GM12892 (cell line): ENCODE results near the gene PLK1.

Source experiments
- DNase-seq: peaks from one replicate; pipeline ENCODE4 v3.0.0; 2011; ENCODE audit not compliant: insufficient read length
- FAIRE-seq: peaks from 2 replicates; lab custom pipeline; 2011; peaks lifted over from hg19 to GRCh38; lab: Jason Lieb, UNC
- POLR2A ChIP-seq: IDR thresholded peaks from 2 replicates; pipeline ENCODE4 v1.6.1; 2011; ENCODE audit warnings: low read depth, low read length, control low read depth
- POLR2AphosphoS5 ChIP-seq: IDR thresholded peaks from 2 replicates; pipeline ENCODE4 v1.6.1; 2011; ENCODE audit warnings: low read depth, low read length, control low read depth
- TAF1 ChIP-seq: IDR thresholded peaks from 2 replicates; pipeline ENCODE4 v1.6.1; 2011; ENCODE audit warnings: low read depth, mild to moderate bottlenecking, control low read depth, low read length, borderline replicate concordance

Gene PLK1

GRCh38 chr16:23666571-23667354, 11.9 kb upstream of the PLK1 start:
- FAIRE-seq (no peak), DNase-seq (no peak)
- TF ChIP-seq POLR2AphosphoS5 (no peak), TAF1 (no peak), POLR2A (no peak)

DNA sequence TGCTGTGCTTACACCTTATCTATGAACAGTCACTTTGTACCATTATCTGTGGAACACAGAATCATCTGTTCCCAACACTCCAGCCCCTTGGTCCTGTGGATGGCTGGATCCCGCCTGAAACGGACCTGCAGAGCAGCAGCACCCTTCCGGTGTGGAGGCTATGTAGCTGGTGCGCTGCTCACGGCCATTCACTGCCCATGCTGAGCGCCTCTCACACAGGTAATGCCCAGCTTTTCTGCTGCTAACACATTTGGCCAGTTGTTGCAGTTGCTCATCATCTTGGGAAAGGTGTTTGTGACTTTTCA, 11.4 kb upstream of the PLK1 start:
- TF ChIP-seq POLR2AphosphoS5 = no peak
- no peak for TF ChIP-seq POLR2A
- TF ChIP-seq TAF1 = no peak
- no peak for DNase-seq
- FAIRE-seq = no peak

GRCh38 chr16:23668225-23668624, 10.5 kb upstream of the PLK1 start:
- DNase-seq (no peak), FAIRE-seq (no peak)
- no peak for TF ChIP-seq POLR2AphosphoS5
- TF ChIP-seq POLR2A = no peak
- no peak for TF ChIP-seq TAF1

- no peak for DNase-seq
- no peak for FAIRE-seq
- no peak for TF ChIP-seq TAF1
- TF ChIP-seq POLR2AphosphoS5 = no peak
- TF ChIP-seq POLR2A = no peak
Measured at GRCh38 chr16:23668873-23669272, 9.8 kb upstream of the PLK1 start.

GRCh38 chr16:23670137-23670776, 8.4 kb upstream of the PLK1 start:
- peak; percentile 87 for FAIRE-seq
- no peak for DNase-seq
- 0 out of 2 replicates have a peak, but pooled peaks have one; percentile 25 for TF ChIP-seq TAF1
- no peak for TF ChIP-seq POLR2A
- peak; percentile 62; the same call in 1 of the 2 replicates for TF ChIP-seq POLR2AphosphoS5

GRCh38 chr16:23673971-23674614, 4.6 kb upstream of the PLK1 start:
- FAIRE-seq = no peak
- no peak for DNase-seq
- TF ChIP-seq POLR2AphosphoS5 (no peak), TAF1 (no peak), POLR2A (no peak)

DNA sequence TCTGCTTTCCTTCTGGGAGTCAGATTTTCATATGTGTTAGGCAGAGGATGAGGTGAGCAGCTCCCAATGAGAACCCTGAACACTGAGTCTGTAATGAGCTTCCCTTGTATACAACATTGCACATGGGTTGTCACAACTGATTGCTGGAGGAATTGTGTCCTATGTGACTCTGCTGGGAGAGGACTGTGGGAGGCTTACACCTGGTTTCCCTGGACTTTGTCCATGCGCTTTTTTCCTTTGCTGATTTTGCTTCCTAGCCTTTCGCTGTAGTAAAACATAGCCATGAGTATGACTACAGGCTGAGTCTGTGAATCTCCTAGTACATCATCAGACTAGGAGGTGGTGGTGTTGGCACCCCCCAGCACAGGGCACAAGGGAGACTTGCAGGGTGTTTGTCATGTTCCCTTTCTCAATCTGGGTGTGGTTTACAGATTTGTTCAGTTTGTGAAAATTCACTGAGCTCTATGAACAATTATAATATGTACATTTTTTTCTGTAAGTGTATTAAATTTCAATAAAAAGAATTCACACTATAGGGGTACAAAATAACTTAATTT, 1.7 kb upstream of the PLK1 start:
- DNase-seq (no peak), FAIRE-seq (no peak)
- TF ChIP-seq POLR2A (no peak), TAF1 (no peak), POLR2AphosphoS5 (no peak)

- DNase-seq = peak; percentile 58
- FAIRE-seq = no peak
- no peak for TF ChIP-seq POLR2AphosphoS5
- TF ChIP-seq TAF1 = no peak
- TF ChIP-seq POLR2A = no peak
Measured at GRCh38 chr16:23679274-23679985, 741 bp downstream of the PLK1 start.

GRCh38 chr16:23679986-23680336, 1.3 kb downstream of the PLK1 start:
- no peak for DNase-seq
- no peak for TF ChIP-seq POLR2A

DNA sequence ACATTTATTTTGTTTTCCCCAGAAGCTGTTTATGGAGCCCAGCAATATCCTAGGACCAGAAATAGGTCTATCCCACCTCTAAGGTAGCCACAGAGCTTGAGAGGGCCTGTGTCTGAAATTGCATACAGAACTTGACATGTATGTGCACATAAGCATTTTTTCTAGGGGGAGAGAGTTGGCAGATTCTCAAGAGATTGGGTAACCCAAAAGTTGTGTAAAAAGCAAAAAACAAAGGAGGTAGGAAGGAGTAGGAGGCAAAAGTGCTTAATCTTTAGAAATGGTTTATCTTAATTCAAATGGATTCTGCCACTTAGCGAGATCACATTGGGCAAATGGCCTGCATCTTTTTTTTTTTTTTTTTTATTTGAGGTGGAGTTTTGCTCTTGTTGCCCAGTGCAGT, 3.5 kb downstream of the PLK1 start:
- no peak for TF ChIP-seq POLR2A
- TF ChIP-seq POLR2AphosphoS5 = no peak
- TF ChIP-seq TAF1 = no peak

More at GRCh38 chr16:23679986-23680336, 1.3 kb downstream of the PLK1 start:
- FAIRE-seq = no peak

GRCh38 chr16:23683487-23683886, 4.8 kb downstream of the PLK1 start:
- no peak for FAIRE-seq
- TF ChIP-seq POLR2A (no peak), POLR2AphosphoS5 (no peak), TAF1 (no peak)
- no peak for DNase-seq

More for the DNA sequence above, 3.5 kb downstream of the PLK1 start:
- DNase-seq (no peak), FAIRE-seq (no peak)
